RWPE1 (cell line): ENCODE results near the gene KRT85.

ENCODE experiments used
- CTCF ChIA-PET: fragments of 350-600 bp; sonication (Branson Sonifier 250); formaldehyde crosslinking; extraction: SDS; loops from one replicate; lab custom pipeline; 2021; lab: Yijun Ruan, JAX
- POLR2A ChIA-PET: fragments of 400-600 bp; formaldehyde crosslinking; extraction: SDS; loops from one replicate; lab custom pipeline; 2020; ENCODE audit warnings: antibody characterized with exemption; ENCODE audit not compliant: low non-redundant PET; lab: Yijun Ruan, JAX
- DNase-seq: peaks from one replicate; pipeline ENCODE4 v3.0.0; 2012; ENCODE audit warnings: low spot score
- H3K27ac ChIP-seq: fragments of 450-650 bp; 2 replicates; pipeline ENCODE4 v1.5.1; 2017
- TF ChIP-seq, protein P1 (sequence below): fragments of 450-650 bp; conservative IDR thresholded peaks from 2 replicates; pipeline ENCODE4 v1.5.1; 2017; ENCODE audit warnings: low read depth, mild to moderate bottlenecking

Gene KRT85

DNA sequence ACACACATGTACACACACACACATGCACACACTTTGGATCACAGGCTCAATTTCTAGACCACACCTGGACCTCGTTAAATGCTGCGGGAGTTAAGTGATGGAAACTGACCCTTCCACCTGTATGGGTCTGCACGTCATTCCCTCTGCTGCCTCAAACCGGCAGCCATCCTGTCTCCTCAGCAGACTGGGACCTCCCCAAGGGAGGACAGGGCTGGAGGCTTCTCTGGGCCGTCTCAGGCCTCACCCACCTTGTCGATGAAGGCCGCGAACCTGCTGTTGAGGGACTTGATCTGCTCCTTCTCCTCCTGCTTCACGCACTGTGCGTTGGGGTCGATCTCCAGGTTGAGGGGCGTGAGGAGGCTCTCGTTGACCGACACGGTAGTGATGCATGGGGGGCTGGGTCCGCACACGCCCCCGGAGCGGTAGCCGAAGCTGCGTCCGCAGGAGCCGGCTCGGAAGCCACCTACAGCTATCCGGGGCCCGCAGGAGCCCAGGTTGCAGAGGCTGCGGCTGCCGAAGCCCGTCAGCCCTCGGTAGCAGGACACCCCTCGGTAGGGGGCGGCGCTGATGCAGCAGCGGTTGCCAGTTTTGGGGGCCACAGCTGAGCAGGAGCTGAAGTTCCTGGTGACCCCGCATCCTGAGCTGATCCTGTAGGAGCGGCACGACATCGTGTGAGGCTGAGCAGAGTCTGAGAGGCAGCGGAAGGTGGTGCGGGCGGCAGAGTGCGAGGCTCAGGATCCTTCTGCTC lies at the start of gene KRT85:
Gene KRT85 (minus strand): TSS at position 744 of the 748 bp plus-strand sequence. CDS start 76 bp downstream, at position 668.
- POLR2A ChIA-PET: no interaction called here
- TF ChIP-seq, protein P1, sequence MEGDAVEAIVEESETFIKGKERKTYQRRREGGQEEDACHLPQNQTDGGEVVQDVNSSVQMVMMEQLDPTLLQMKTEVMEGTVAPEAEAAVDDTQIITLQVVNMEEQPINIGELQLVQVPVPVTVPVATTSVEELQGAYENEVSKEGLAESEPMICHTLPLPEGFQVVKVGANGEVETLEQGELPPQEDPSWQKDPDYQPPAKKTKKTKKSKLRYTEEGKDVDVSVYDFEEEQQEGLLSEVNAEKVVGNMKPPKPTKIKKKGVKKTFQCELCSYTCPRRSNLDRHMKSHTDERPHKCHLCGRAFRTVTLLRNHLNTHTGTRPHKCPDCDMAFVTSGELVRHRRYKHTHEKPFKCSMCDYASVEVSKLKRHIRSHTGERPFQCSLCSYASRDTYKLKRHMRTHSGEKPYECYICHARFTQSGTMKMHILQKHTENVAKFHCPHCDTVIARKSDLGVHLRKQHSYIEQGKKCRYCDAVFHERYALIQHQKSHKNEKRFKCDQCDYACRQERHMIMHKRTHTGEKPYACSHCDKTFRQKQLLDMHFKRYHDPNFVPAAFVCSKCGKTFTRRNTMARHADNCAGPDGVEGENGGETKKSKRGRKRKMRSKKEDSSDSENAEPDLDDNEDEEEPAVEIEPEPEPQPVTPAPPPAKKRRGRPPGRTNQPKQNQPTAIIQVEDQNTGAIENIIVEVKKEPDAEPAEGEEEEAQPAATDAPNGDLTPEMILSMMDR: no peak
- CTCF ChIA-PET: interaction anchor here (0.5 to 0.6 kb wide), 2 partner anchors 223 to 233 kb away, joined by 3 read pairs; no protein-coding TSS in a partner anchor
- no peak for DNase-seq
- H3K27ac ChIP-seq: no peak within 1 kb of the TSS

DNA sequence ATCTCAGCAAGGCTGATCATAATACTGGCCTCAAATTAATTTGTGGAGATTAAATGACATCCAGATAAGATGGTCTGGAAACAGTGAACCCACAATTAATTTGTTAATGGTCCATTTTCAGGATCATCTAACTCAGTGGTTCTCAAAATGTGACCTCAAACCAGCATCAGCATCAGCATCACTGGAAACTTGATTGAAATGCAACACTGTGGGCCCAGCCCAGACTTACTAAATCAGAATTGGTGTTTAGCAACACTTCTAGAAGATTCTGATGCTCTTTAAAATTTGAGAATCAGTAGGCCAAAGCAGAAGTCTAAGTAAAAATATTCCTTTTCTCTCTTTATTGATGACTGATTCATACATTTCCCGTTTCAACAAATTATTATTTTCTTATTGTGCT lies 49.5 kb upstream of the KRT85 start:
- TF ChIP-seq, protein P1: no peak
- H3K27ac ChIP-seq: no peak overlapping the region
- ChIA-PET CTCF (no interaction called here), POLR2A (no interaction called here)
- DNase-seq: no peak

DNA sequence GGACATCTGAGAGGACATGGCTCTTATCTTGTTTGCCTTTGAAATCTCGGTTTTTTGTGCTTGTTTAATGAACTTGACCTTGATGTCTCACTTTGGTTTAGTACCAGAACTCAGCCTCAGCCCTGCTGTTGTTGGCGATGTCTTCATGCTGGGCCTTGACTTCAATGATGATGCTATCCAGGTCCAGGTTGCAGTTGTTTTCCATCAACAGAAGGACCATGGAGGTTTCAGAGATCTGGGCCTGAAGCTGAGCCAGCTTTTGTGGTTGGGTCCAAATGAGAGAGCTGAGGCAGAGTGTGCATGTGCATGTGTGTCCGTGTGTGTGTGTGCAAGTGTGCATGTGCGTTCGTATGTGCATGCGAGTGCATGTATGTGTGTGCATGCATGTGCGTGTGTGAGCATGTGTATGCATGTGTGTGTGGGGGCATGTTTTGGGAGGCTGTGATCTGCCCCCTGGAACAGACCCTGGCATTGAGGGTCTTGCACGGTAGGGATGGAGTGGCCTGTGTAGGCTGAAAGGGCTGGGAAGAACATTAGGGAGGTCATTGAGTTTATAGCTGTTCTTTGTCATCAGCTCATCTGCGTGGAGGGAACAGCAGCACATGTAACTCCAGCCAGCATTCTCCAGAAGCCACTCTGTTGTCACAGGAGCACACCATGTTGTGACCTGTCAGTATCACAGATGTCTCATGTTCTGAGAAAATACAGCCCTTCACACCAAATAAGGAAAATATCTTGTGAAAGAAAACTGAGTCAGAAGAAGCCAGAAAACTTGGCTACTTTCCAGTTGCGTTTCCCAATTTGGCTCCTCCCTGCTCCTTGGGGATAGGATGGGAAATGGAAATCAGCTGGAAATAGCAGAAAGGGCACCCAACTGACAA lies 48.8 kb upstream of the KRT85 start:
- ChIA-PET CTCF (interaction anchor here (0.6 kb wide), 1 partner anchor 10 kb away, joined by 3 read pairs; the partner anchor contains the start of gene KRT82), POLR2A (no interaction called here)

DNA sequence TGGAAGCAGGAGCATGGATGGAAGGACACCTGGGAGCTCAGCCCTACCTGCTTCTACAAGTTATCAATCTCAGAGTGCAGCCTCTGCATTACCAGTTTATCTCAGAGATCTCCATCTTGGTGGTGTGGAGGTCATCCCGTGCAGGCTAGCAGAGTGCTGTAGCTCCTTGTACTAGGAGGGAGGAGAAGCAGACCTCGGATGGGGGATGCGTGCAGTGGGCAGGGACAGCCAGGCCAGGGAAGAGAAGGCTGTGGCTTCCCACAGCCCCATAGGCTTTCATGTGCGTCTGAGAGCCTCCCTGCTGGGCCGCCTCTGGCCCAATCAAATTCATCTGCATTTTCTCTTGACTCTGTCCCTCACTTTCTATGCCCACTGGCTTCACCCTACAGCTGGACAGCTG lies 47.7 kb upstream of the KRT85 start:
- no peak overlapping the region for H3K27ac ChIP-seq
- ChIA-PET POLR2A (no interaction called here), CTCF (no interaction called here)
- DNase-seq: no peak
- TF ChIP-seq, protein P1: no peak

More for the DNA sequence above, 48.8 kb upstream of the KRT85 start:
- TF ChIP-seq, protein P1: no peak
- DNase-seq: peak; percentile 81
- H3K27ac ChIP-seq: peak overlapping the region; percentile 72

DNA sequence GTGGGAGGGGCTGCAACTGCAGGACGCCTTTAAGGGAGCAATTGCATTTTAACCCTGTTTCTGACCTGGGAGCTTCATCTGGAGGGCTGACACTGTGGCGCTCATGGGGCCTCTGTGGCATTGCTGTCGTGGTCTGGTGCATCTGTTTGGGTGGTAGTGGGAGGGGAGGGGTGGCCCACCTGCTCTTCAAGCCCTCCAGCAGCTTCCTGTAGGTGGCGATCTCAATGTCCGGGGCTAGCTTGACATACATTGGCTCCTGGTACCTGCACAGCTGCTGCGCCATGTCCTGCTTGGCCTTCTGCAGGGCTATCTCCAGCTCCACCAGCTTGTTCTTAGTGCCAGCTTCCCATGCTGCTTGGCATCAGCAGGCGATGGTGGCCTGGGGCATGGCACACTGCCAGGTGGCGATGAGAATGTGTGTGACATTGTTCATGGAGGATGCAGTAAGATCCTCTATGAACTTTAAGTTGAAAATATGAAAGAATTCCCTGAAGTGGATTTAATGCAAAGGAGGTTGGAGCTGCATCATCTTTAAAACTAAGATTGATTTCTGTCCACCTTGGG lies 46.6 kb upstream of the KRT85 start:
- CTCF ChIA-PET: interaction anchor here (0.6 kb wide), 1 partner anchor 532 kb away, joined by 3 read pairs; no protein-coding TSS in a partner anchor

More for the DNA sequence above, 46.6 kb upstream of the KRT85 start:
- TF ChIP-seq, protein P1: no peak
- POLR2A ChIA-PET: no interaction called here
- DNase-seq: no peak
- H3K27ac ChIP-seq: no peak overlapping the region
